Hepatocyte (in vitro differentiated cells): ENCODE results near the gene TESK2.

Experiments
- EZH2 ChIP-seq: fragments of 200-600 bp; sonication (generic); IDR thresholded peaks from 2 replicates; pipeline ENCODE4 v1.6.1; 2016; ENCODE audit warnings: antibody characterized with exemption, mild to moderate bottlenecking, borderline replicate concordance
- EZH2phosphoT487 ChIP-seq: fragments of 200-600 bp; sonication (generic); IDR thresholded peaks from one replicate; pipeline ENCODE4 v1.6.1; 2018; ENCODE audit warnings: antibody characterized with exemption, mild to moderate bottlenecking, low read depth, moderate library complexity; ENCODE audit not compliant: unreplicated experiment, severe bottlenecking
- TF ChIP-seq, protein P1 (sequence below): fragments of 200-600 bp; sonication (generic); IDR thresholded peaks from 2 replicates; pipeline ENCODE4 v1.5.1; 2016; ENCODE audit warnings: antibody characterized with exemption, mild to moderate bottlenecking; ENCODE audit not compliant: poor library complexity

DNA sequence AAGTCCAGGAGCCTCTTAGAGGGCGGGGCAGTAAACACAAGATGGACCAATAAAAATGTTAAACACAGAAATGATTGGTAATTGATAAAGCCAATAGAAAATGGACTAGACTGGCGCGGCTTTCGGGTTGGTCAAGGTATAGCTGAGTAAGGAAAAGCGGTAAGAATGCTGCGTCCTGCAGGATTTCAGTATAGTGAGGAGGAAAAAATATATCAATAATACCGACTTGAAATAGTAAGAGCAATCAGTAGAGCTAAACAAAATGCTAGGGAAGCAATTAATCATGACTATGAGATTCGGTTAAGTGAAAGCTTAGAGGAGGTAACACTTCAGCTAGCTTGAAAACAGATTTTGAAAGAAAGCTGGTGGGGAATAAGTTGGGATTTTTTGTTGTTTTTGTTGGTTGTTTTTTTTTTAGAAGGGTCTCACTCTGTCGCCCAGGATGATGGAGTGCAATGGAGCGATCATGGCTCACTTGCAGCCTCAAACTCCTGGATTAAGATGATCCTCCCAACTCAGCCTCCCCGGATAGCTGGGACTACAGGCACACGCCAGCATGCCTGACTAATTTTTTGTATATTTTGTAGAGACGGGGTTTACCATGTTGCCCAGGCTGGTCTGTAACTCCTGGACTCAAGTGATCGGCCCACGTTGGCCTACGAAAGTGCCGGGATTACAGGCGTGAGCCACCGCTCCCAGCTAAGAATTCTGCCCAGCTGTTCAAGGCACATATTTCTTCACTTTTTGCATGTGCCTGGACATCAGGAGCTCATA is 711 bp upstream of the TESK2 start:
- TF ChIP-seq, protein P1, sequence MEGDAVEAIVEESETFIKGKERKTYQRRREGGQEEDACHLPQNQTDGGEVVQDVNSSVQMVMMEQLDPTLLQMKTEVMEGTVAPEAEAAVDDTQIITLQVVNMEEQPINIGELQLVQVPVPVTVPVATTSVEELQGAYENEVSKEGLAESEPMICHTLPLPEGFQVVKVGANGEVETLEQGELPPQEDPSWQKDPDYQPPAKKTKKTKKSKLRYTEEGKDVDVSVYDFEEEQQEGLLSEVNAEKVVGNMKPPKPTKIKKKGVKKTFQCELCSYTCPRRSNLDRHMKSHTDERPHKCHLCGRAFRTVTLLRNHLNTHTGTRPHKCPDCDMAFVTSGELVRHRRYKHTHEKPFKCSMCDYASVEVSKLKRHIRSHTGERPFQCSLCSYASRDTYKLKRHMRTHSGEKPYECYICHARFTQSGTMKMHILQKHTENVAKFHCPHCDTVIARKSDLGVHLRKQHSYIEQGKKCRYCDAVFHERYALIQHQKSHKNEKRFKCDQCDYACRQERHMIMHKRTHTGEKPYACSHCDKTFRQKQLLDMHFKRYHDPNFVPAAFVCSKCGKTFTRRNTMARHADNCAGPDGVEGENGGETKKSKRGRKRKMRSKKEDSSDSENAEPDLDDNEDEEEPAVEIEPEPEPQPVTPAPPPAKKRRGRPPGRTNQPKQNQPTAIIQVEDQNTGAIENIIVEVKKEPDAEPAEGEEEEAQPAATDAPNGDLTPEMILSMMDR, result no peak
- TF ChIP-seq EZH2 (no peak), EZH2phosphoT487 (no peak)
